Colonic mucosa (tissue), 4 donors: ENCODE measurements around the gene ASF1A. TPM values are rescaled to one million over a fixed set of nuclear protein-coding genes. Genes with fewer than 3 reads are reported as not detected.

Source experiments
- DNase-seq: peaks from one replicate; pipeline ENCODE4 v3.0.0-alpha.2; 2020
- H3K27ac ChIP-seq: fragments of 200-600 bp; one replicate; pipeline ENCODE4 v1.8.0; 2021
- H3K27me3 ChIP-seq: fragments of 200-600 bp; one replicate; pipeline ENCODE4 v1.8.0; 2021
- H3K36me3 ChIP-seq: fragments of 200-600 bp; one replicate; pipeline ENCODE4 v1.8.0; 2021
- H3K4me1 ChIP-seq: fragments of 200-600 bp; one replicate; pipeline ENCODE4 v1.8.0; 2021; ENCODE audit warnings: mild to moderate bottlenecking
- H3K4me3 ChIP-seq: fragments of 200-600 bp; one replicate; pipeline ENCODE4 v1.8.0; 2021
- H3K9ac ChIP-seq, 2 donors: one replicate each; pipeline ENCODE4 v1.7.0; 2013; ENCODE audit warnings: control low read depth in 2 of 2, low read depth in 2 of 2, low read length in 2 of 2
- H3K9me3 ChIP-seq: fragments of 200-600 bp; one replicate; pipeline ENCODE4 v1.8.0; 2021
- intact Hi-C: fragments of 100-400 bp; cut with DNase I; formaldehyde crosslinking; loops from one replicate; pipeline ENCODE4 v1.14.1; 2022
- total RNA-seq, 2 donors: library from RNA; stranded (reverse); fragmentation: NEBNext Ultra II Directional in 1 of 2; extraction: Animal tissue kit (Norgen Biotek cat#: 25700) in 1 of 2; gene quantifications; one replicate each; pipeline ENCODE4 v1.2.1, GENCODE V29; 2021
- TF ChIP-seq, protein P1 (sequence below): fragments of 200-600 bp; IDR thresholded peaks from one replicate; pipeline ENCODE4 v1.8.0; 2022; ENCODE audit warnings: antibody characterized with exemption, mild to moderate bottlenecking
- donor health status: healthy.
- donor health status: DM: no; HTN: no; CAD: no.
- donor health status: DM: no; HTN: no; CAD: no.

The ASF1A gene
- total RNA-seq, 2 donors from 2014 or later, result 17.7 to 20.4 TPM

DNA sequence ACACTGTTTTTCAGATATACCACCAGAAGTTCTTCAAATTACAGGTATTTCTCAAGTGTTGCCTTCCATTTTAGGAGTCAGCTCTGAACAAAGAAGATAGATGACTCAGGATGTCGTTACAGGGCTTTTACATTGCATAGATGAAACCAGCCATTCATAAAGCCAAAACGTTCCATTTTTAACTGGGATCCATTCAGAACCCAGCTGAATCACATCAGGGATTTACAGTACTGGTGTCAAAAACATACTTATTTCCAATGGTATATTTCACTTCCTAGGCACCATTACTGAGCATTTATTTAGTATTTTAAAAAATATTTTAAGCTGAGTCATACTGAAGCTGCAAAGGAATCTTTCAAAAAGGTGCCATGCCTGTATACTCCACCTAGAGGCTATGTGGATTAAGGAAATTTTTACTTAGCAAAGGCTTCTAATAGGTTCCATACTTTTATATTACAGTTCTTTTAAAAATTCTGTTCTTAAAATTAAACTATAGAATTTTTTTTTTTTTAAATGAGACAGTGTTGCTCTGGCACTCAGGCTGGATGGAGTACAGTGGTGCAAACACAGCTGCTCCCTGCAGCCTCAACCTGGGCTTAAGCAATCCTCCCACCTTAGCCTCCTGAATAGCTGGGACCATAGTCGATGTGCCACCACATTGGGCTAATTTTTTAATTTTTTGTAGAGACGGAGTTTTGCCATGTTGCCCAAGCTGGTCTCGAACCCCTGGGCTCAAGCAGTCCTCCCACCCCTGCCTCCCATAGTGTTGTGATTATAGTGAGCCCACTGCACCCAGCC lies 2.6 kb downstream of the ASF1A start:
- no peaks in the 10 kb centered on the region for H3K27me3 ChIP-seq
- no peaks in the 10 kb centered on the region for H3K36me3 ChIP-seq
- no peak overlapping the region for H3K9ac ChIP-seq
- H3K4me1 ChIP-seq, result no peaks in the 10 kb centered on the region
- no peak overlapping the region for H3K27ac ChIP-seq
- DNase-seq, result no peak
- TF ChIP-seq, protein P1, sequence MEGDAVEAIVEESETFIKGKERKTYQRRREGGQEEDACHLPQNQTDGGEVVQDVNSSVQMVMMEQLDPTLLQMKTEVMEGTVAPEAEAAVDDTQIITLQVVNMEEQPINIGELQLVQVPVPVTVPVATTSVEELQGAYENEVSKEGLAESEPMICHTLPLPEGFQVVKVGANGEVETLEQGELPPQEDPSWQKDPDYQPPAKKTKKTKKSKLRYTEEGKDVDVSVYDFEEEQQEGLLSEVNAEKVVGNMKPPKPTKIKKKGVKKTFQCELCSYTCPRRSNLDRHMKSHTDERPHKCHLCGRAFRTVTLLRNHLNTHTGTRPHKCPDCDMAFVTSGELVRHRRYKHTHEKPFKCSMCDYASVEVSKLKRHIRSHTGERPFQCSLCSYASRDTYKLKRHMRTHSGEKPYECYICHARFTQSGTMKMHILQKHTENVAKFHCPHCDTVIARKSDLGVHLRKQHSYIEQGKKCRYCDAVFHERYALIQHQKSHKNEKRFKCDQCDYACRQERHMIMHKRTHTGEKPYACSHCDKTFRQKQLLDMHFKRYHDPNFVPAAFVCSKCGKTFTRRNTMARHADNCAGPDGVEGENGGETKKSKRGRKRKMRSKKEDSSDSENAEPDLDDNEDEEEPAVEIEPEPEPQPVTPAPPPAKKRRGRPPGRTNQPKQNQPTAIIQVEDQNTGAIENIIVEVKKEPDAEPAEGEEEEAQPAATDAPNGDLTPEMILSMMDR, result peak; percentile 30
- intact Hi-C loops, result loop anchor here (5.0 kb wide), 1 partner anchor 36 kb away; no protein-coding TSS in a partner anchor
- H3K9me3 ChIP-seq, result no peaks in the 10 kb centered on the region
- no peak overlapping the region for H3K4me3 ChIP-seq

DNA sequence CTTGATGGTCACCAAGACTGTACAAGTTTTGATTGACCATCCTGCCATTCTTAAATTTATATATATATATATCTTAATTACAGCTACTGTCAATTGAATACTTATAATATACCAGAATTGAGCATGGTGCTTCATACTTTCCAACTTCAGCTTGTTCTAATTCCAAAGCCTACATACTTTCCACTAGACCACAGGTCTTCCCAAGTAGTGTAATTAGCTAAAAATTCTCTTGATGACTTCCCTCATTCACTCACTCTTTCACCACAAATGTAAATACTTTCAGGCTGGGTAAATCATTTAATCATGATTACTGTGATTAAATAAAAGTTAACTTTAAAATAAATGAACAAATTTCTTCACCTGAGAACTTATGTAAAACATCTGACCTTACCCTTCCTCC lies 3.4 kb downstream of the ASF1A start:
- Histone ChIP-seq H3K9me3 (no peaks in the 10 kb centered on the region), H3K4me3 (no peak overlapping the region), H3K27me3 (no peaks in the 10 kb centered on the region), H3K9ac (no peak overlapping the region), H3K4me1 (no peaks in the 10 kb centered on the region), H3K36me3 (no peaks in the 10 kb centered on the region), H3K27ac (no peak overlapping the region)
- no peak for DNase-seq
- TF ChIP-seq, protein P1, result no peak
- intact Hi-C loops, result loop anchor here (5.0 kb wide), 1 partner anchor 35 kb away; no protein-coding TSS in a partner anchor

DNA sequence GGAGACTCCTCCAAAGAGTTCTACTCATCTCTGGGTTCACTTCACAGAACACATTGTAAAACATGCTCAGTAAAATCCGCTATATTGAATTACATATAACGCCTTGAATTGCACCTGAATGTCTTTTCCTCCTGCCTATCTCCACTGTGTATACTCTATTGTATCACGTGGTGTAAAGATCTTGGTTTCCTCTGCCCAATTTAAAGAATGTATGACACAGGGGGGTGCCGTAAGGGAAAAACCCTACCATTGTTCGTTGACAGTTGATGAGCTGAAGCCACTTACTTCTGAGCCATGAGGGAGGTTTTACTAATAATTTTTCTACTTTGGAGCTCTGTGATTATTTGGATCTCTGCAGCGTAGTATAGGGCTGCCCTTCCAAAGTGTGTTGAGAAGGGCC lies 6.0 kb downstream of the ASF1A start:
- Histone ChIP-seq H3K4me3 (no peak overlapping the region), H3K27ac (no peak overlapping the region), H3K27me3 (no peaks in the 10 kb centered on the region), H3K9ac (no peak overlapping the region), H3K4me1 (no peaks in the 10 kb centered on the region), H3K9me3 (no peaks in the 10 kb centered on the region), H3K36me3 (no peaks in the 10 kb centered on the region)
- TF ChIP-seq, protein P1, result no peak
- intact Hi-C loops, result loop anchor here (5.0 kb wide), 1 partner anchor 32 kb away; no protein-coding TSS in a partner anchor
- DNase-seq, result no peak

DNA sequence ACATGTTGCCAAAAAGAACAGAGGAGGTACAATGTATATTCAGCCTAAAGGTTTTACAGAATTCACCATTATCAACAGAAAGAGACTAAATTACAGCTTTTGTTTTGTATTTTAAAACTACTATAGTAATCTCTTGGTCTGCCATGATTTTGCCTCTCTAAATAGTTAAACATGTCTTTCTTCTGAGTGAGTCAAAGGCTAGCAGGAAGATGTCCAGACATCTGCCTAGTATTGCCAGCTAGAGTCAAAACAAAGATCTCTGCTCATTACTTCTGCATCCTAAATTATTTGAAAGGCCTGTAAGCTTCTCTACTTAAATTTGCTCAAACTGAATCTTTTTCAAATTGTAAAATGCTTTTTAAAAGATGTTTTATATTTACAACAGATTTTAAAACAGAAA lies 8.8 kb downstream of the ASF1A start:
- Histone ChIP-seq H3K27ac (no peak overlapping the region), H3K9ac (no peak overlapping the region), H3K9me3 (no peaks in the 10 kb centered on the region), H3K4me1 (no peaks in the 10 kb centered on the region), H3K36me3 (no peaks in the 10 kb centered on the region), H3K4me3 (no peak overlapping the region), H3K27me3 (no peaks in the 10 kb centered on the region)
- no peak for DNase-seq
- TF ChIP-seq, protein P1, result no peak
- intact Hi-C loops, result no loop called here

DNA sequence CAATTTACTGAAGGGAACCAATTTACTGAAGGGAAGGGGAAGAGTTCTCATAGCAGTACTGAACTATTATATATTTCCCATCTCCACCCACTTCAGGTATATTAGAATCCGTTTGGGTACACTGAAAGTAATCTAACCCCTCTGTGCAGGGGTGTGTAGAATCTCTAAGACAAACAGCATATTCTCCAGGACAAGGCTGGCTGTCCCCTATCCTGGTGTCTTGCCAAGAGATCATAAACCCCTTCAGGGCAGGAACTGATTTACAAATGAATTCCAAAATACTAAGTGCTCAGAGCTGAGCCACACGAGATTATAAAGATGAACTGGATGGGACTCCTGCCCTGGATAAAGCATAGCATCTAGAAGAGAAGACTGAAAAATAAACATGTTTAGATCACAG lies 9.2 kb downstream of the ASF1A start:
- DNase-seq, result no peak
- Histone ChIP-seq H3K27me3 (no peaks in the 10 kb centered on the region), H3K9me3 (no peaks in the 10 kb centered on the region), H3K4me1 (no peaks in the 10 kb centered on the region), H3K36me3 (no peaks in the 10 kb centered on the region), H3K4me3 (no peak overlapping the region), H3K9ac (no peak overlapping the region), H3K27ac (no peak overlapping the region)
- TF ChIP-seq, protein P1, result no peak
- intact Hi-C loops, result no loop called here
